ENCODE measurements around the gene IDI1.
"Not testable (repeated sequence)": the region's sequence is repeated elsewhere in the genome, so short reads cannot be mapped to it uniquely, and the experiment has no call there.

IDI1 gene

GRCh38 chr10:1036341-1036791 is 12.6 kb downstream of the IDI1 start:
- DNase-seq (ENCODE audit: low read depth in 3 of 3, low spot score in 1 of 3): no peak

- DNase-seq (ENCODE audit: low read depth in 3 of 3, low spot score in 1 of 3): no peak
These were observed 13.7 kb downstream of the IDI1 start for GRCh38 chr10:1035201-1035600.

- DNase-seq (ENCODE audit: low read depth in 3 of 3, low spot score in 1 of 3): no peak
These were observed 14.2 kb downstream of the IDI1 start for GRCh38 chr10:1034758-1035157.

GRCh38 chr10:1033601-1034000 is 15.3 kb downstream of the IDI1 start:
- DNase-seq (ENCODE audit: low read depth in 3 of 3, low spot score in 1 of 3): no peak

- DNase-seq (ENCODE audit: low read depth in 3 of 3, low spot score in 1 of 3): no peak
These were observed 19.1 kb downstream of the IDI1 start for GRCh38 chr10:1029838-1030237.

- no peak for DNase-seq (ENCODE audit: low read depth in 3 of 3, low spot score in 1 of 3)
These were observed 22.3 kb downstream of the IDI1 start for GRCh38 chr10:1026578-1026977.

- DNase-seq (ENCODE audit: low read depth in 3 of 3, low spot score in 1 of 3): no peak
These were observed 23.2 kb downstream of the IDI1 start, which contains the start of gene IDI2 for GRCh38 chr10:1025683-1026082. TSS of gene IDI2 (minus strand) at chr10:1025859. CDS start at chr10:1024723, 1,136 bp downstream.

- no peak for DNase-seq (ENCODE audit: low read depth in 3 of 3, low spot score in 1 of 3)
These were observed 24.8 kb downstream of the IDI1 start for GRCh38 chr10:1024103-1024502.

- no peak for DNase-seq (ENCODE audit: low read depth in 3 of 3, low spot score in 1 of 3)
These were observed 26.5 kb downstream of the IDI1 start for GRCh38 chr10:1022413-1022812.

GRCh38 chr10:1020958-1021357 is 28.0 kb downstream of the IDI1 start:
- DNase-seq (ENCODE audit: low read depth in 3 of 3, low spot score in 1 of 3): no peak

- DNase-seq (ENCODE audit: low read depth in 3 of 3, low spot score in 1 of 3): no peak
These were observed 28.5 kb downstream of the IDI1 start for GRCh38 chr10:1020460-1020859.

- DNase-seq (ENCODE audit: low read depth in 3 of 3, low spot score in 1 of 3): no peak
These were observed 29.6 kb downstream of the IDI1 start for GRCh38 chr10:1019362-1019761.

- DNase-seq (ENCODE audit: low read depth in 3 of 3, low spot score in 1 of 3): no peak
These were observed 33.2 kb downstream of the IDI1 start for GRCh38 chr10:1015688-1016087.

- no peak for DNase-seq (ENCODE audit: low read depth in 3 of 3, low spot score in 1 of 3)
These were observed 37.2 kb downstream of the IDI1 start for GRCh38 chr10:1011696-1012095.

GRCh38 chr10:1010703-1011102 is 38.2 kb downstream of the IDI1 start:
- DNase-seq (ENCODE audit: low read depth in 3 of 3, low spot score in 1 of 3): no peak

- not testable (repeated sequence) for DNase-seq (ENCODE audit: low read depth in 3 of 3, low spot score in 1 of 3)
These were observed 39.0 kb downstream of the IDI1 start for GRCh38 chr10:1009947-1010346.

GRCh38 chr10:1009071-1009494 is 39.8 kb downstream of the IDI1 start:
- no peak for DNase-seq (ENCODE audit: low read depth in 3 of 3, low spot score in 1 of 3)

GRCh38 chr10:1007583-1007982 is 41.3 kb downstream of the IDI1 start:
- no peak for DNase-seq (ENCODE audit: low read depth in 3 of 3, low spot score in 1 of 3)

GRCh38 chr10:1006573-1006972 is 42.3 kb downstream of the IDI1 start:
- DNase-seq (ENCODE audit: low read depth in 3 of 3, low spot score in 1 of 3): no peak

GRCh38 chr10:1003884-1004670 is 44.8 kb downstream of the IDI1 start:
- no peak for DNase-seq (ENCODE audit: low read depth in 3 of 3, low spot score in 1 of 3)

- DNase-seq (ENCODE audit: low read depth in 3 of 3, low spot score in 1 of 3): no peak
These were observed 46.4 kb downstream of the IDI1 start for GRCh38 chr10:1002425-1003006.

GRCh38 chr10:997266-998022 is 51.5 kb downstream of the IDI1 start:
- DNase-seq (ENCODE audit: low read depth in 3 of 3, low spot score in 1 of 3): no peak
